ENCODE results near the gene PHACTR1.

Gene PHACTR1

GRCh38 chr6:13076575-13076974 is 360.0 kb downstream of the PHACTR1 start:
- DNase-seq: no peak

- DNase-seq: no peak
Observed at GRCh38 chr6:13077117-13077516, 360.6 kb downstream of the PHACTR1 start.

GRCh38 chr6:13079096-13079723 is 362.6 kb downstream of the PHACTR1 start:
- DNase-seq: no peak

GRCh38 chr6:13080462-13081188 is 364.1 kb downstream of the PHACTR1 start:
- DNase-seq: no peak

DNA sequence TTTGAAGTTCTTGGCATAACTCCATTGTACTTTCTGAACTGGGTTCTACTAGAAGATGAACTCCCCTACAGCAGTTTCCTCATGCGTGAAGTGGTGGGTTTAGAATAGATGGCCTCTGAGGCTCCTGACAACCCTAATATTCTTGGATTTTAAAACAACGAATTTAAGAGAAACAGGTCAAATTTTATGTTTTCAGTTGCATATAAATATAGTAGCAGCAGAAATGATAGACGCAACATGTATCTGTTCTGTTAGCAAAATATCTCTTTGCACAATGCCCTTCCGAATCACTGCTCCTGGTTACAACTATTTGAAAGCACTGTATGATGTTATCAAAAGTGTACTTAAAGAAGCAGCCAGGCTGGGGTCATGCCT is 364.6 kb downstream of the PHACTR1 start:
- no peak for DNase-seq

GRCh38 chr6:13089296-13089994 is 372.9 kb downstream of the PHACTR1 start:
- no peak for DNase-seq

GRCh38 chr6:13091192-13091591 is 374.6 kb downstream of the PHACTR1 start:
- DNase-seq: no peak

GRCh38 chr6:13094781-13095425 is 378.3 kb downstream of the PHACTR1 start:
- DNase-seq: no peak

DNA sequence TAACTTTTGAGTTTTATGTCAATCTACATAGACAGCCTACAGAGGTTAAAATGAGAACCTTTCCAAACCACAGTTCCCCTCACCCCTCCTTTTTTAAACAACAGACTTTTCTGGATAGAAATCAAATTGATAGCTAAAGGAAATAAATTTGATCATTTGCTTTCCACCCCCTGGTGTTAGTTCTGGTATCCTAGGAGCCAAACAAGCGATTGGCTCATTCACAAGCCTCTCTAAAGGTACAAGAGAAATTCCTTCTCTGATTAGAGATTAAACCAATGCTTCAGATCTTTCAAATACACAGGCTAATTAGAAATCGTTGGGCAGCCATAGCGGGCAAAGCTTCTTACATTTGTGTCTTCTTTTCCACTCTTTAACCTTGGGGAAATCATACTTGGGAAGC is 379.5 kb downstream of the PHACTR1 start:
- no peak for DNase-seq

GRCh38 chr6:13097454-13097853 is 380.9 kb downstream of the PHACTR1 start:
- DNase-seq: no peak

DNA sequence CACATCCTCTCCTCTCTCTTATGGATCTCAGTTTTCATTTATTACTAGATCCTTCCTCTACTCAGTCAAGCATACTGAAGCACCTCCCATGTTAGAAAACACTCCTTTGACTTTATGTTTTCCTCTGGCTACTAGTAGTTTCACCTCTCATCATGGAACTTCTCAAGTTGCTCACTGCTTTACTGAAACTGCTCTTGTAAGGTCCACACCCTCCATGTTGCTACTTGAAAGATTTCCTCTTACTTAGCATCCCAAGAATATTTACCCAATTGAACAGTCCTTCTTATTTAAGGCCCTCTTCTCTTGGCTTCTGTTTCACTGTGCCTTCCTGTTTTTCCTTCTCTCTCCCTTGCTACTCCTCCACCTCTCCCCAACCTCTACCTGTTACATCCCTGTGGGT is 381.4 kb downstream of the PHACTR1 start:
- no peak for DNase-seq

- DNase-seq: peak; percentile 45 to 57
Observed at GRCh38 chr6:13098793-13099570, 382.4 kb downstream of the PHACTR1 start.

- DNase-seq: no peak
Observed at GRCh38 chr6:13099771-13100170, 383.2 kb downstream of the PHACTR1 start.

DNA sequence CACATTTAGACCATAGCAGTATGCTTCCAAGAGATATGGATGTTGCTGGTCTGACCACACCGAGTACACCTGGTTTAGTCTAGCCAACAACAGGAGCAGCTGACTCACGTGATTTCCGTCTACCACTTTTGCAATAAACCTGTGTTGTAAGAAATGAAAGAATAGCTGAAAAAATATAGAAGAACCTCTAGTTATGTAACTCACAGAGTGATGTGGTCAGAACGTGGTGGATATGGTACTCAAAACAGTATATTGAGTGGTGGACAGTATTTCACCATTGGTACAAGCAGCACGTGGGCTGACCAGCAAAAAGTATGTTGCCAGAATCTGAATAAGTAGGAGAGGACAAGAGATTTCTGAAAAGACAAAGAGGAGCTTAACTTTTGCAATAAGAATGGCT is 384.8 kb downstream of the PHACTR1 start:
- DNase-seq: peak; percentile 32 to 58

- DNase-seq: no peak
Observed at GRCh38 chr6:13101985-13102384, 385.4 kb downstream of the PHACTR1 start.

GRCh38 chr6:13103169-13103568 is 386.6 kb downstream of the PHACTR1 start:
- DNase-seq: no peak

GRCh38 chr6:13105139-13105538 is 388.6 kb downstream of the PHACTR1 start:
- no peak for DNase-seq

DNA sequence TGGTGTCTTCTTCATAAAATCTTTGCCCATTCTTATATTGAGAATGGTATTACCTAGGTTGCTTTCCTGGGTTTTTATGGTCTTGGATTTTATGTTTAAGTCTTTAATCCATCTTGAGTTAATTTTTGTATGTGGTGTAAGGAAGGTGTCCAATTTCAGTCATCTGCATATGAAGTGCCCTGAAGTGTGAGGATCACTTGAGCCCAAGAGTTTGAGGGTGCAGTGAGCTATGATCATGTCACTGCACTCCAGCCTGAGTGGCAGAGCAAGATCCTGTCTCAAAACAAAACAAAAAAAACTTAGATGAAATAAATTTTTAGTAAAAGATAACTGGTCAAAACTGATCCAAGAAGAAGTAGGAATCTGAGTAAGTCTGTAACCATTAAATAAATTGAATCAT is 396.4 kb downstream of the PHACTR1 start:
- DNase-seq: no peak

- no peak for DNase-seq
Observed at GRCh38 chr6:13113376-13113775, 396.8 kb downstream of the PHACTR1 start.

GRCh38 chr6:13113981-13114593 is 397.5 kb downstream of the PHACTR1 start:
- DNase-seq: no peak

GRCh38 chr6:13116155-13116554 is 399.6 kb downstream of the PHACTR1 start:
- DNase-seq: peak; percentile 3 to 11

DNA sequence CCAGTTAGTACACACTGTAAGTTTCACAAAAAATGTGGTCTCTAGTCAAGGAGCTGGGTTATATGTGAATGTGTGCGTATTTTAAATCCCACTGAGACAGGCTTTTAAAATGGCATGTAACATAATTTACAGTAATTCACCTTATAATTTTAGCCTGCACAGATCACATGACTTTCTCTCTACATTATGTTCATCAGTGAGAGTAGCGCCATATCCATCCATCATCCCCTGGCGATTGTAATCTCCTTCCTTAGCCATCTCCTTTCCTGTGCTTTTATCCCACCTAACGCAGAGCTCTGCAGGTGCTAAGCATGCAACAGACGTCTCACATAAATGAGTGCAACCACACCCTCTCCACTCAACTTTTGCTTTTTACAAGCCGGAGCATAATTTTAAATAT is 401.0 kb downstream of the PHACTR1 start:
- no peak for DNase-seq
